ENCODE measurements around the gene BOD1L1. TPM values are rescaled to one million over a fixed set of nuclear protein-coding genes. Genes with fewer than 3 reads are reported as not detected.

Gene BOD1L1
- total RNA-seq, 1 experiment from 2014 or later = 37.2 TPM

DNA sequence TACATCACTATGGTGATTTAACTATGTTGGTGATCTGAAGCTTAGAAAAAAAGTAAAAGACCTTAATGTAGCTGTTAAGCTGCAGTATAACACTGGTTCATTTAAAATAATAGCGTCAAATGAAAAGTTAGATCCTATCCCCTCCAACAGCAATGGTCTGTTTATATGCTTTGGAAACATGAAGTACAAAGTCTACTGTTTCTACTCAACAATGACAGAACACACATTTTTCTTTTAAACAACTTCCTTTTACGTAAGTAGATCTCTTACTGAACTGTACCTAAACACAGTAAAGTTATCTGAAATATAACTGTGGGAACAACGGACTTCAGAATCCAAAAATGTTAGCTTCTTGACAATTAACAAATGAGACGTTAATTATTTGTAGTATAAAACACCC, 35.3 kb downstream of the BOD1L1 start:
- intact Hi-C loops (cut with micrococcal nuclease; ENCODE audit: unreplicated experiment) = no loop called here
- Histone ChIP-seq H3K27me3 (replicated peaks; ENCODE audit: control insufficient read depth, insufficient read depth, low read length) (no peaks in the 10 kb centered on the region), H3K36me3 (ENCODE audit: control insufficient read depth, insufficient read depth, low read length) (0 out of 2 replicates have a peak, but pooled peaks cover under 1% of the 10 kb centered on the region), H3K9me3 (no peaks in the 10 kb centered on the region), H3K4me1 (peaks cover 12% of the 10 kb centered on the region), H3K4me3 (ENCODE audit: low read depth, low read length) (no peak overlapping the region)
- Mint-ChIP-seq H3K27me3 (ENCODE audit: insufficient read depth, unreplicated experiment) (no peaks in the 10 kb centered on the region), H3K36me3 (ENCODE audit: insufficient read depth, unreplicated experiment) (peaks cover 39% of the 10 kb centered on the region), H3K9me3 (ENCODE audit: unreplicated experiment) (no peaks in the 10 kb centered on the region), H3K27ac (ENCODE audit: unreplicated experiment) (no peak overlapping the region), H3K4me1 (ENCODE audit: low read depth, unreplicated experiment) (peaks cover 10% of the 10 kb centered on the region), H3K4me3 (ENCODE audit: unreplicated experiment) (no peak overlapping the region)
- ChIA-PET POLR2A (no interaction called here), CTCF (no interaction called here)
- no peak for DNase-seq
- TF ChIP-seq, protein P1, sequence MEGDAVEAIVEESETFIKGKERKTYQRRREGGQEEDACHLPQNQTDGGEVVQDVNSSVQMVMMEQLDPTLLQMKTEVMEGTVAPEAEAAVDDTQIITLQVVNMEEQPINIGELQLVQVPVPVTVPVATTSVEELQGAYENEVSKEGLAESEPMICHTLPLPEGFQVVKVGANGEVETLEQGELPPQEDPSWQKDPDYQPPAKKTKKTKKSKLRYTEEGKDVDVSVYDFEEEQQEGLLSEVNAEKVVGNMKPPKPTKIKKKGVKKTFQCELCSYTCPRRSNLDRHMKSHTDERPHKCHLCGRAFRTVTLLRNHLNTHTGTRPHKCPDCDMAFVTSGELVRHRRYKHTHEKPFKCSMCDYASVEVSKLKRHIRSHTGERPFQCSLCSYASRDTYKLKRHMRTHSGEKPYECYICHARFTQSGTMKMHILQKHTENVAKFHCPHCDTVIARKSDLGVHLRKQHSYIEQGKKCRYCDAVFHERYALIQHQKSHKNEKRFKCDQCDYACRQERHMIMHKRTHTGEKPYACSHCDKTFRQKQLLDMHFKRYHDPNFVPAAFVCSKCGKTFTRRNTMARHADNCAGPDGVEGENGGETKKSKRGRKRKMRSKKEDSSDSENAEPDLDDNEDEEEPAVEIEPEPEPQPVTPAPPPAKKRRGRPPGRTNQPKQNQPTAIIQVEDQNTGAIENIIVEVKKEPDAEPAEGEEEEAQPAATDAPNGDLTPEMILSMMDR (IDR thresholded peaks at IDR 0.05; ENCODE audit: insufficient read depth in 1 of 2, low read depth in 1 of 2, low read length in 1 of 2, severe bottlenecking in 1 of 2, unreplicated experiment in 1 of 2) = no peak
- BruUV-seq (replicated peaks) = no TSS peak

GRCh38 chr4:13590766-13591165, 36.8 kb downstream of the BOD1L1 start:
- CTCF ChIA-PET = no interaction called here

DNA sequence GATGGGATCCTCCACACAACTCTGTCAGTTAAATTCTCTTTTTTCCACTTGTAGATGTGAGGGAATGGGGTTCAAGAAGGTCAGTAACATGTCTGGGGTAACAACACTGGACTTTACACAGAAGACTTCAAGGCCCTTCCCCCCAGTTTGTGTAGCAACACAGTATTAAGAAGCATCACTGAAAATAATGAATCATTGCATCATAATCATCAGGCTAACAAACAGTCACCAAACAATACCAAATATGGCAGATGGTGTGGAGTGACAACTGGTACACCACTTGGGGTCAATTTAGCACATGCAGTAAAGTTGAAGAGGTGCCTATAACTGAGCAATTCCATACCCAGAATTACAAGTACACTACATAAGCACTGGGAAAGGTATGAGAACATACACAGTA, 38.6 kb downstream of the BOD1L1 start:
- H3K36me3 ChIP-seq (ENCODE audit: control insufficient read depth, insufficient read depth, low read length) = peaks cover 1% of the 10 kb centered on the region
- DNase-seq = no peak

More at GRCh38 chr4:13590766-13591165, 36.8 kb downstream of the BOD1L1 start:
- POLR2A ChIA-PET = no interaction called here
- intact Hi-C loops (cut with micrococcal nuclease; ENCODE audit: unreplicated experiment) = no loop called here
- Histone ChIP-seq H3K27me3 (replicated peaks; ENCODE audit: control insufficient read depth, insufficient read depth, low read length) (no peaks in the 10 kb centered on the region), H3K9me3 (no peaks in the 10 kb centered on the region), H3K4me3 (ENCODE audit: low read depth, low read length) (no peak overlapping the region), H3K4me1 (peaks cover 3% of the 10 kb centered on the region; the same call in 1 of the 2 replicates), H3K36me3 (ENCODE audit: control insufficient read depth, insufficient read depth, low read length) (peaks cover 1% of the 10 kb centered on the region; the same call in 1 of the 2 replicates)
- no peak for DNase-seq
- Mint-ChIP-seq H3K9me3 (ENCODE audit: unreplicated experiment) (no peaks in the 10 kb centered on the region), H3K4me3 (ENCODE audit: unreplicated experiment) (no peak overlapping the region), H3K36me3 (ENCODE audit: insufficient read depth, unreplicated experiment) (peaks cover 32% of the 10 kb centered on the region), H3K27ac (ENCODE audit: unreplicated experiment) (no peak overlapping the region), H3K27me3 (ENCODE audit: insufficient read depth, unreplicated experiment) (no peaks in the 10 kb centered on the region), H3K4me1 (ENCODE audit: low read depth, unreplicated experiment) (no peaks in the 10 kb centered on the region)
- no TSS peak for BruUV-seq (replicated peaks)
- TF ChIP-seq, protein P1 (IDR thresholded peaks at IDR 0.05; ENCODE audit: insufficient read depth in 1 of 2, low read depth in 1 of 2, low read length in 1 of 2, severe bottlenecking in 1 of 2, unreplicated experiment in 1 of 2) = no peak

More for the DNA sequence above, 38.6 kb downstream of the BOD1L1 start:
- TF ChIP-seq, protein P1 (IDR thresholded peaks at IDR 0.05; ENCODE audit: insufficient read depth in 1 of 2, low read depth in 1 of 2, low read length in 1 of 2, severe bottlenecking in 1 of 2, unreplicated experiment in 1 of 2) = no peak
- H3K4me1 ChIP-seq = no peaks in the 10 kb centered on the region
- no peaks in the 10 kb centered on the region for H3K9me3 ChIP-seq
- no peaks in the 10 kb centered on the region for H3K27me3 Mint-ChIP-seq (ENCODE audit: insufficient read depth, unreplicated experiment)
- intact Hi-C loops (cut with micrococcal nuclease; ENCODE audit: unreplicated experiment) = no loop called here
- H3K9me3 Mint-ChIP-seq (ENCODE audit: unreplicated experiment) = no peaks in the 10 kb centered on the region
- no peak overlapping the region for H3K27ac Mint-ChIP-seq (ENCODE audit: unreplicated experiment)
- no peak overlapping the region for H3K4me3 Mint-ChIP-seq (ENCODE audit: unreplicated experiment)
- H3K27me3 ChIP-seq (replicated peaks; ENCODE audit: control insufficient read depth, insufficient read depth, low read length) = no peaks in the 10 kb centered on the region
- BruUV-seq (replicated peaks) = no TSS peak
- CTCF ChIA-PET = no interaction called here
- no peak overlapping the region for H3K4me3 ChIP-seq (ENCODE audit: low read depth, low read length)
- no peaks in the 10 kb centered on the region for H3K4me1 Mint-ChIP-seq (ENCODE audit: low read depth, unreplicated experiment)
- POLR2A ChIA-PET = no interaction called here
- H3K36me3 Mint-ChIP-seq (ENCODE audit: insufficient read depth, unreplicated experiment) = peaks cover 32% of the 10 kb centered on the region

Measured in Caco-2 (cell line).